GM19372 (cell line): Measurements from ENCODE around the gene RNF111.
"Not testable (repeated sequence)": the region's sequence is repeated elsewhere in the genome, so short reads cannot be mapped to it uniquely, and the experiment has no call there.

ENCODE experiments used
- ATAC-seq: cut with Tn5 transposase; IDR thresholded peaks from one replicate; pipeline ENCODE4 v1.9.1; 2021; ENCODE audit warnings: mild to moderate bottlenecking, low read depth, moderate library complexity; ENCODE audit not compliant: unreplicated experiment

RNF111 gene

DNA sequence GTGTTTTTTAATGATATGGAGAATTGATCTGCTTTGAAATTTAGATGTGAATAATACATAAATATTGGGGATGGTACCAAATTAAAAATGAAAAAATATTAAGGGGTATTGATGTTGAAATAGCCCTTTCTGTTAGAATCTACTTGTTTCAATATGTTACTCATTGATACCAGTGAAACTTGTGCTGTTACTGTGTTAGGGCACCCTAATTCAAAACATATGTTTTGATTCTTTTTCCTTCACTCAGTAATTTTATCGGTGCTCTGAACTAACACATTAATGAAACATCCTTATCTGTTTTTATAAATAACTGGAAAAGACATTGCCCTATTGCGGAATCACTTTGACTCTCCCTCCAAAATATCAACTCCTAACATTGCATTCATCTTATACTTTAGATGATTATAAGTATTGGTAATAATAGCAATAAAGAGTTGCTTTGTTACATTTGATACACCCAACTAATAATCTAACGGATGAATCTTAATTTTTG is 65.5 kb downstream of the RNF111 start:
- ATAC-seq, result no peak

- ATAC-seq, result no peak
Observed at GRCh38 chr15:59053482-59053881, 66.0 kb downstream of the RNF111 start.

GRCh38 chr15:59059076-59059597 is 71.7 kb downstream of the RNF111 start:
- ATAC-seq, result no peak

GRCh38 chr15:59060348-59060747 is 72.9 kb downstream of the RNF111 start:
- ATAC-seq, result no peak

- no peak for ATAC-seq
Observed at GRCh38 chr15:59063042-59063441, 75.6 kb downstream of the RNF111 start.

- no peak for ATAC-seq
Observed at GRCh38 chr15:59069430-59069829, 82.0 kb downstream of the RNF111 start.

- ATAC-seq, result no peak
Observed at GRCh38 chr15:59074607-59075006, 87.1 kb downstream of the RNF111 start.

DNA sequence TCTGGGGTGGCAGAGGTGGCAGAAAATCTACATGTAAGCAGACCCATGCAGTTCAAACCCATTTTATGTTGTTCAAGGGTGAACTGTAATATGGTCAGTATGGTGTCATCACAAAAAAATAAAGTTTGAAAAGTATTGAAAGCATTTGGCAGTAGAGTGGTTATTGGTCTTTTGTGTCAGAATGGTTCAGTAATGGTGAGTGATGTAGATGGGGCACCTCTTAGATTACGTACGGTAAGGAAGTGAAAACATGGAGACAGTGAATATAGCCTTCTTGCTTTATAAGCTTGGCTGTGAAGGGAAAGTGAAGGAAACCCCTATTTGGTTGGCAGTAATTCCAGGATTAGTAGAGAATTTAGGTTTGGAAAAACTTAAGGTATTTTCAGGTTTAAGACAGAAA is 100.3 kb downstream of the RNF111 start:
- ATAC-seq, result no peak

DNA sequence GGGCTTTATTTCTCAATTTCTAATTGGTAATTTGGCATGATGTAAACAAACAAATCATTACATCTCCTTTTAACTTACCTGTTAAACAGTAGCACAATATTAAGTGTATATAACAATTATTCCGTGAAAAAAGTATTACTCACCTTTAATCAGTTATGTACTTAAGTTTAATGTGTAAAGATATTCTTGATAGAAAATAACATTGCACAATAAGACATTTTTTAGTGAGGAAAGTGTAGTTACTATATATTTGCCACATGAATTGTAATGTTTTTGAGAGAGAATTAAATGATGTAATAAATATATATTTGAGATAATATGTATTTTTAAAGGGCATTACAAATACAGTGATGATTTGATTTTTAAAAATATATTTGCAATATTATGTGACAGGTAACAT is 106.6 kb downstream of the RNF111 start:
- no peak for ATAC-seq

GRCh38 chr15:59096429-59096828 is 109.0 kb downstream of the RNF111 start:
- ATAC-seq, result no peak

GRCh38 chr15:59099162-59099685 is 111.8 kb downstream of the RNF111 start:
- no peak for ATAC-seq

DNA sequence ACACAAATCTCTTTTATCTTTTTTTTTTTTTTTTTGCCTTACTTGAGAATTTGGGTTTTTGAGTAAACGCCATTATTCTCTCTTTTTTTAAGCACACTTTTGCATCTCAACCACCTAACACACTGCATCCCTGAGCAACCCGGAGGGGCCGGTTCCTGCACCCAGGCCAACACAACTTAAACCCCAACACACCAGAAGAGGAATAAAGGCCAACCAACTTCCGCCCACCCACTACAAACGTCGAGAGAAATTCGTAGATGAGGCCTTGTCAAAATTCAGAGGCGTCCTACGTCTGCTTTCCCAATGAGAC is 117.1 kb downstream of the RNF111 start:
- ATAC-seq, result no peak

GRCh38 chr15:59104912-59105732 is 117.7 kb downstream of the RNF111 start, which contains the start of gene CCNB2:
TSS of gene CCNB2 (plus strand) at chr15:59105146. CDS start at chr15:59105269, 123 bp downstream.
- ATAC-seq, result peak; percentile 97

DNA sequence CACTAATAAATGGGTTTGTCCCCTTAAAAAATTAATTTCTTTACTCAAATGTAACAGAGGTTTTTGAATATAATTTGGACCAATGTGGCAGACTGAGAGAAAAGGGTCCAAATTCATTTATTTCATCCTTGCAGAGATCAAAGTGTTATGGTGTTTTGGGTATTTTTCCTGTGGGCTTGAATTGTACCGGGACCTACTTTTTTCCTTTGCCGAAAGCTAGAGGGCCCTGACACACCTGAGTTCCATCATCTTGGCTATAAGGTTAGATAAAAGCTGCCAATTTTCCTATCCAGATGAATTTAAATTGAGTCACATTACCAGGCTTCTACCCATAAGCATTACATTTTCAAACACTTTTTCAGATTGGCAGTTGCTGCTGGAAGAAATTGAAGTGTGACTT is 118.4 kb downstream of the RNF111 start:
- no peak for ATAC-seq

GRCh38 chr15:59111251-59111650 is 123.8 kb downstream of the RNF111 start:
- ATAC-seq, result no peak

DNA sequence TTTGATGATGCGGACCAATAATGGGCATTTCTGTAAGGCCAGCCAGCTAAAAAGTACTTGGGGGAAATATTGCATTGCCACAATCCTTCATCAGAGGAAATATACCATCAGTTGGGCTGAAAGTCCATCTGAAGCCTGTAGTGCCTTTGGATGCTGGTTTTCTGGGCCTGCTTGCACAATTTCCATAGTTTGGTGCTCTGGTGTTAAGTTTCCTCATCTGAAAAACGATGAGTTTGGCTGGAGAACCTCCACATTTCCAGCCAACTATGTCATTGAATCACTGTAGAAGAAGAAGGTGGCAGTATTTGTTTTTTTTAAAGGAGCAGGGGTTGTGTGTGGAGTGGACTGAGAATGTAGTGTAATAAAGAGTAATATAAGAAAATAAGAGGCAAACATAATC is 127.6 kb downstream of the RNF111 start:
- no peak for ATAC-seq

DNA sequence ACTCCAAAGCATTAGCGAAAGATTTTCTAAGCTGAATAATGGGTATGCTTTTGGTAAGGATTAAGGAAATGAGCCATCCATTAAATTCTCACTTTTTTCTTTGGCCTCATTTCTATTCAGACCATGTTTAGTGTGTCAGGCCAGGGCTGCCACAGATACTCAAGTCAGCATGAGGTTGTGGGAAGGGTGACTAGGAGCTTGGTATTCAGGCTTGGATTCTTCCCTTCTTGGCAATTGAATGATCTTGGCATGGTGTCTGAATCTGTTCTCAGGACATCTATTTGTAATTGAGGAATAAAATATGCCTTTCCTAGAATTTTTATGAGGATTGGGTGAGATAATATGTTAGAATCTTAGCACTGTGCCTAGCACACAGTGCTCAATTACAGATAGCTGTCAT is 128.7 kb downstream of the RNF111 start:
- no peak for ATAC-seq

DNA sequence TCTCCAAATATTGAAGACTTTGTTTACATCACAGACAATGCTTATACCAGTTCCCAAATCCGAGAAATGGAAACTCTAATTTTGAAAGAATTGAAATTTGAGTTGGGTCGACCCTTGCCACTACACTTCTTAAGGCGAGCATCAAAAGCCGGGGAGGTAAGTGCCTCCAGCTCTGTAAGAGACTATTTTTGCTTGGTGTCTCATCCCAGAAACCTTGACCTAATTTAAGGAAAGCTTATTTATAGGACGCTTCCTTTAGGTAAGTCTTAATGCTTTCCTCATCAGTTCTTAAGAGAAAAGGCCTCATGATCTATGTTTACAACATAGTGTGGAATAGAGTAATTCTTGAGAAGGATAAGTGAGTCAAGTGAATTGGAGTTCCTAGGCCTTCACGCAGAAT is 129.3 kb downstream of the RNF111 start:
- ATAC-seq, result no peak

DNA sequence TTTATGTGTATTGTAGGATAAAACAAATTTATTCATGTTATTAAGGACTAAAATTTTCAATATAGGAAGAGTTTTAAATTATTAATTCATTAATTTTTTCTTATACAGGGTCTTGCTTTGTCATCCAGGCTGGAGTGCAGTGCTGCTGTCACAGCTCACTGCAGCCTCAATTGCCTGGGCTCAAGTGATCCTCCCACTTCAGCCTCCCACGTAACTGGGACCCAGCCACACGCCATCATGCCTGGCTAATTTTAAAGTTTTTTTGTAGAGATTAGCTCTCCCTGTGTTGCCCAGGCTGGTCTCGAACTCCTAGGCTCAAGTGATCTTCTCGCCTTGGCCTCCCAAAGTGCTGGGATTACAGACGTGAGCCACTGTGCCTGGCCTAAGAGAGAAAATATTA is 132.2 kb downstream of the RNF111 start:
- ATAC-seq, result no peak

DNA sequence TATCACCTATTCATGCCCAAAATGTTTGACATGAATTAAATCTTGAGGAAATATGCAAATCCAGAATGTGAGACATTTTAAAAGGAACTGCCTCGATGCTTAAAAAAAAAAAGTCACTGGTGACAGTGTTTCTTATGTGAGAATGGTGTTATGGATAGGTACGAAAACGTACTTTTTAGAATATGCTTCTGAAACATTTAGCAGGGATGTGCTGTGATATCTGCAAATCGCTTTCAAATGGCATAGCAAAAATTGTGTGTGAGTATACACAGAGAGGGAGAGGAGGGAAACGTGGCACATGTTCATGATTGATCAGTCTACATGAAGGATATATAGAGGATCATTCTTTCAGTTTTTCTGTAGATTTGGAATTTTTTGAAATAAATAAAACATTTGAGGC is 133.5 kb downstream of the RNF111 start:
- no peak for ATAC-seq

GRCh38 chr15:59124261-59124660 is 136.8 kb downstream of the RNF111 start:
- no peak for ATAC-seq

- not testable (repeated sequence) for ATAC-seq
Observed at GRCh38 chr15:59125683-59126082, 138.2 kb downstream of the RNF111 start.
